Nasal cavity respiratory epithelium epithelial cell of viscerocranial mucosa (primary cell): ENCODE results near the gene ADAM23. TPM values are rescaled to one million over a fixed set of nuclear protein-coding genes. Genes with fewer than 3 reads are reported as not detected.

Experiments
- total RNA-seq: library from RNA; depleted of rRNA; stranded (reverse); fragments of >200 nt; gene quantifications from 2 replicates; pipeline ENCODE4 v1.2.3, GENCODE V29; 2014

ADAM23 gene
- total RNA-seq: under 0.01 and 1.5 TPM in 2 replicates

GRCh38 chr2:206442833-206443734, at the start of gene ADAM23:
ADAM23 (plus strand) TSS chr2:206443532; CDS start chr2:206443867, 335 bp downstream.

GRCh38 chr2:206642075-206643025, 199.0 kb downstream of the ADAM23 start, which contains the start of gene FAM237A:
FAM237A (plus strand) TSS chr2:206642487; CDS start chr2:206644237, 1,750 bp downstream.

Other genes starting within 250 kb of the ADAM23 start
- 9.9 and 12.7 TPM in 2 replicates for gene ZDBF2, start 168.9 kb upstream of the ADAM23 start, total RNA-seq
- gene FAM237A, start 199.0 kb downstream of the ADAM23 start, total RNA-seq: not detected in 2 replicates